PC-9 (cell line): ENCODE data around the gene NRM. TPM values are rescaled to one million over a fixed set of nuclear protein-coding genes. Genes with fewer than 3 reads are reported as not detected.

Experiments used
- BruUV-seq: library from RNA; stranded (reverse); fragments of 400-500 nt; replicated peaks from 2 replicates; lab custom pipeline; 2021; lab: Mats Ljungman, UMichigan
- CTCF ChIA-PET: fragments of 300-600 bp; sonication (Branson Sonifier 250); formaldehyde crosslinking; loops from one replicate; lab custom pipeline; 2022; ENCODE audit warnings: antibody characterized with exemption; lab: Charles Lee
- POLR2A ChIA-PET: fragments of 300-600 bp; sonication (Branson Sonifier 250); formaldehyde crosslinking; loops from one replicate; lab custom pipeline; 2022; ENCODE audit warnings: antibody characterized with exemption; ENCODE audit not compliant: unreplicated experiment; lab: Charles Lee
- DNase-seq, 2 experiments: peaks; one replicate each; pipeline versions ENCODE4 v3.0.0 to v3.0.0-alpha.2; 2015 to 2022; ENCODE audit warnings: mixed read lengths in 1 of 2
- H2AFZ ChIP-seq: fragments of 200-600 bp; sonication (generic); 2 replicates; pipeline ENCODE4 v1.8.1; 2017; ENCODE audit warnings: antibody characterized with exemption
- H3F3A ChIP-seq: fragments of 200-600 bp; sonication (generic); 2 replicates; pipeline ENCODE4 v1.8.1; 2017; ENCODE audit warnings: antibody characterized with exemption, mild to moderate bottlenecking, low read depth; ENCODE audit not compliant: insufficient read depth
- H3K27ac ChIP-seq: fragments of 200-600 bp; sonication (generic); 2 replicates; pipeline ENCODE4 v1.6.1; 2016; ENCODE audit warnings: mixed run types
- H3K27me3 ChIP-seq: fragments of 200-600 bp; sonication (generic); 2 replicates; pipeline ENCODE4 v1.6.1; 2016; ENCODE audit warnings: low read depth, mixed run types; ENCODE audit not compliant: insufficient read depth
- H3K36me3 ChIP-seq: fragments of 200-600 bp; sonication (generic); 2 replicates; pipeline ENCODE4 v1.6.1; 2016; ENCODE audit warnings: low read depth, mixed run types
- H3K4me1 ChIP-seq: fragments of 200-600 bp; sonication (generic); replicated peaks from 2 replicates; pipeline ENCODE4 v1.6.1; 2016; ENCODE audit warnings: mixed run types; ENCODE audit not compliant: insufficient read depth
- H3K4me2 ChIP-seq: fragments of 200-600 bp; sonication (generic); 2 replicates; pipeline ENCODE4 v1.6.1; 2017; ENCODE audit warnings: mixed run types
- H3K4me3 ChIP-seq: fragments of 200-600 bp; sonication (generic); 2 replicates; pipeline ENCODE4 v1.6.1; 2016; ENCODE audit warnings: mixed run types
- H3K79me2 ChIP-seq: fragments of 200-600 bp; sonication (generic); 2 replicates; pipeline ENCODE4 v1.6.1; 2017; ENCODE audit warnings: low read depth, mixed run types
- H3K9me2 ChIP-seq: fragments of 200-600 bp; sonication (generic); 2 replicates; pipeline ENCODE4 v1.8.1; 2017; ENCODE audit warnings: mild to moderate bottlenecking; ENCODE audit not compliant: insufficient read depth
- H3K9me3 ChIP-seq: fragments of 200-600 bp; sonication (generic); 2 replicates; pipeline ENCODE4 v1.8.1; 2016; ENCODE audit warnings: low read depth; ENCODE audit not compliant: insufficient read depth
- H4K20me1 ChIP-seq: fragments of 200-600 bp; sonication (generic); 2 replicates; pipeline ENCODE4 v1.8.1; 2017; ENCODE audit not compliant: insufficient read depth
- EZH2 ChIP-seq: fragments of 200-600 bp; sonication (generic); IDR thresholded peaks from 2 replicates; pipeline ENCODE4 v1.8.0; 2017; ENCODE audit warnings: antibody characterized with exemption, low read depth
- intact Hi-C: fragments of 100-400 bp; cut with micrococcal nuclease; formaldehyde crosslinking; loops from one replicate; pipeline ENCODE4 v1.10.0; 2022; ENCODE audit not compliant: unreplicated experiment
- total RNA-seq: library from RNA; stranded (reverse); gene quantifications from 2 replicates; pipeline ENCODE4 v1.2.3, GENCODE V29; 2021
- TF ChIP-seq, protein P1 (sequence below): fragments of 200-600 bp; sonication (generic); conservative IDR thresholded peaks from 2 replicates; pipeline ENCODE4 v1.6.1; 2017; ENCODE audit warnings: mixed run types, antibody characterized with exemption, mild to moderate bottlenecking, moderate library complexity

The NRM gene
- total RNA-seq, 1 experiment from 2014 or later, result 38.3 TPM

DNA sequence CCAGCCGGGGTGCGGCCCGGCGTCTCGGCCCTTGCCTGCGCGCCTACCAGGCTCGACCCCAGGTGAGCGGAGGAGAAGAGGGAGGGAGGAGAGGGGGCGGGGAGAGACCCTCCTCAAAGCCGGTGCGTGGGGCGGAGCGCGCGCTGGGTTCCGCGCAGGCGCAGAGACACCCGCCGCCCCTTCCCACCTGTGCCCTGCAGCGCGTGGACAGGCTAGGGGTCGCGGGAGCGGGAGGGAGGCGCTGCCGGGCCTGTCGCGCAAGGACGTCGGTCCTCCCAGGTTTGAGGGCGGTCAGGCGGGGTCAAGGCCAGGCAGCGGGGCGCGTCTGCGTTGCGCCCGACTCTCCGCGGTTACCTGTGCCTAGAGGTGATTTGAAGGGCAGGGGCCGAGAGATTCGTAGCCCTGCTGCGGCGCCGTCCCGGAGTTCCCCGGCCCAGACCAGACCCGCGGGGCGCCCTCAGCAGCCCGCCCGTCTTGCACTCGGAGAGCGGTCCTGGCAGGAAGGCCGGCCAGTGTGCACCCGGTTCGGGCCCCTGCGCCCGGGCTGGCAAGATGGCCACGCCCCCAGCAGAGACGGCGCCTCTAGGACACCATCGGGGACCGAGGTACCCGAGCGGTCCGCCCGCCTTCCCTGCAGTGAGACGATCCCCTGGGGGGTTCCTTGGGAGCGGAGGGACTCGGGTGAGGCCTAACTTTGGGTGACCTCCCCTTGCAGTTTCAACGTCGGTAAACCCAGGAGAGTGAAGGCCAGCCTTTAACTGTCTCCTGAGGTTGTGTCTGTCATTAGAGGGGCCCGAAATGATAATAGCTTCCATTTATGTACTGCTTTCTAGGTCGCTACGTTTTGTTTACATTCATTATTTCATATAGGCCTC, 43.3 kb downstream of the NRM start:
- H3K36me3 ChIP-seq, result peaks cover 10% of the 10 kb centered on the region; the same call in 1 of the 2 replicates
- H3F3A ChIP-seq, result peaks cover 23% of the 10 kb centered on the region; the same call in 1 of the 2 replicates
- H2AFZ ChIP-seq, result peak overlapping the region; percentile 98
- H3K27me3 ChIP-seq, result no peaks in the 10 kb centered on the region
- no peak for TF ChIP-seq EZH2
- TF ChIP-seq, protein P1, sequence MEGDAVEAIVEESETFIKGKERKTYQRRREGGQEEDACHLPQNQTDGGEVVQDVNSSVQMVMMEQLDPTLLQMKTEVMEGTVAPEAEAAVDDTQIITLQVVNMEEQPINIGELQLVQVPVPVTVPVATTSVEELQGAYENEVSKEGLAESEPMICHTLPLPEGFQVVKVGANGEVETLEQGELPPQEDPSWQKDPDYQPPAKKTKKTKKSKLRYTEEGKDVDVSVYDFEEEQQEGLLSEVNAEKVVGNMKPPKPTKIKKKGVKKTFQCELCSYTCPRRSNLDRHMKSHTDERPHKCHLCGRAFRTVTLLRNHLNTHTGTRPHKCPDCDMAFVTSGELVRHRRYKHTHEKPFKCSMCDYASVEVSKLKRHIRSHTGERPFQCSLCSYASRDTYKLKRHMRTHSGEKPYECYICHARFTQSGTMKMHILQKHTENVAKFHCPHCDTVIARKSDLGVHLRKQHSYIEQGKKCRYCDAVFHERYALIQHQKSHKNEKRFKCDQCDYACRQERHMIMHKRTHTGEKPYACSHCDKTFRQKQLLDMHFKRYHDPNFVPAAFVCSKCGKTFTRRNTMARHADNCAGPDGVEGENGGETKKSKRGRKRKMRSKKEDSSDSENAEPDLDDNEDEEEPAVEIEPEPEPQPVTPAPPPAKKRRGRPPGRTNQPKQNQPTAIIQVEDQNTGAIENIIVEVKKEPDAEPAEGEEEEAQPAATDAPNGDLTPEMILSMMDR, result no peak
- ChIA-PET CTCF (no interaction called here), POLR2A (interaction anchor here (0.7 to 0.9 kb wide), 2 partner anchors 57 to 91 kb away, joined by 3 to 5 read pairs; no protein-coding TSS in a partner anchor)
- H3K9me2 ChIP-seq, result no peaks in the 10 kb centered on the region
- peak overlapping the region; percentile 39; the same call in 1 of the 2 replicates for H3K27ac ChIP-seq
- H3K9me3 ChIP-seq, result no peaks in the 10 kb centered on the region
- H3K4me1 ChIP-seq, result peaks cover 8% of the 10 kb centered on the region
- peaks cover 31% of the 10 kb centered on the region for H3K79me2 ChIP-seq
- intact Hi-C loops, result no loop called here
- peak; percentile 43 to 78 for DNase-seq
- BruUV-seq, result TSS peak; percentile 41
- peak overlapping the region; percentile 91 for H3K4me3 ChIP-seq
- peaks cover 4% of the 10 kb centered on the region; the same call in 1 of the 2 replicates for H4K20me1 ChIP-seq
- H3K4me2 ChIP-seq, result peak overlapping the region; percentile 96

DNA sequence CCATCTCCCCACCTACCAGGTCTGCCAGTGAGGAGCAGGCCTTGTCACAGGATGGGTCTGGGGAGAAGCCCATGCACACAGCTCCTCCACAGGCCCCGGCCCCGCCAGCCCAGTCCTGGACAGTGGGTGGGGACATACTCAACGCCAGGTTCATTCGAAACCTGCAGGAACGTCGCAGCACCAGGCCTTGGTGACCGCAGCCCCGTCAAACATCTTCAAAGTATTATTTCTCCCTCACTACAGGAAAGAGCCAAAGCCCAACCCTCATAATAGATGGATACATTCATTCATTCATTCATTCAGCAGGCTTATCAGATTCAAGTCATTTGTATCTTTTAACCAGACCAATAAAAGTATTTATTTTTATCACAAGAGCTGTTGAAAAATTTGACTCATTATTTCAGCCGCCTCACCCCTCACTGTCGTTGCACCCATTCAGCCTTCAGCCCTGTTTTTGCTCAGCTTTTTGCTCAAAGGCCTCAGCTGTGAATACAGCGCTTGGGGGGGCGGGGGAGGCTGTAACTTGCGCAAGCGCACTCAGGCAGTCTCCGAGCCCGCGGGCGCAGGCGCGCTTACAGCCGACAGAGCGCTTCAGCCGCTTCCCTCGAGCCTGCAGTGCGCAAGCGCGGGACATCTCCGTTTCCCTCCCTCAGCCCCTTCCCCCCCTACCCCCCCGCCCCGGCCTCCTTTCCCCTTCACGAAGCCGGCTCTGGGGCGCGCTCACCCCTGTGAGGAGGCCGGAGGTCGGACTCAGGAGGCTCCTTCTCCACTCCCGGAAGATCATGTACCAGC, 44.1 kb downstream of the NRM start, which contains the start of gene C6orf136:
TSS of gene C6orf136 (plus strand) at position 684 of the 792 bp plus-strand sequence. CDS start at position 783, 99 bp downstream.
- H3K9me2 ChIP-seq, result no peaks in the 10 kb centered on the region
- TSS peak; percentile 49 for BruUV-seq
- ChIA-PET CTCF (interaction anchor here (0.6 kb wide), 1 partner anchor 29 kb away, joined by 4 read pairs; the partner anchor contains the start of gene PPP1R10), POLR2A (interaction anchor here (0.7 to 0.9 kb wide), 2 partner anchors 8 to 90 kb away, joined by 4 to 5 read pairs; no protein-coding TSS in a partner anchor)
- peak within 1 kb of the TSS; percentile 98 for H2AFZ ChIP-seq
- peaks cover 31% of the 10 kb centered on the region for H3K79me2 ChIP-seq
- DNase-seq, result peak; percentile 80 to 91
- peaks cover 8% of the 10 kb centered on the region for H3K4me1 ChIP-seq
- H3K27ac ChIP-seq, result peak within 1 kb of the TSS; percentile 39; the same call in 1 of the 2 replicates
- H3K4me2 ChIP-seq, result peak within 1 kb of the TSS; percentile 96
- intact Hi-C loops, result no loop called here
- H3K36me3 ChIP-seq, result peaks cover 7% of the 10 kb centered on the region; the same call in 1 of the 2 replicates
- no peaks in the 10 kb centered on the region for H3K27me3 ChIP-seq
- peak within 1 kb of the TSS; percentile 91 for H3K4me3 ChIP-seq
- peaks cover 4% of the 10 kb centered on the region; the same call in 1 of the 2 replicates for H4K20me1 ChIP-seq
- H3F3A ChIP-seq, result peaks cover 18% of the 10 kb centered on the region; the same call in 1 of the 2 replicates
- H3K9me3 ChIP-seq, result no peaks in the 10 kb centered on the region
- TF ChIP-seq, protein P1, result no peak
- TF ChIP-seq EZH2, result no peak

GRCh38 chr6:30645989-30646388, 44.8 kb downstream of the NRM start:
- ChIA-PET CTCF (no interaction called here), POLR2A (interaction anchor here (0.7 kb wide), 1 partner anchor 8 kb away, joined by 4 read pairs; no protein-coding TSS in a partner anchor)
- Histone ChIP-seq H3K4me2 (peak overlapping the region; percentile 96), H3K4me1 (peaks cover 8% of the 10 kb centered on the region), H3F3A (peaks cover 13% of the 10 kb centered on the region; the same call in 1 of the 2 replicates), H3K9me3 (no peaks in the 10 kb centered on the region), H3K27ac (no peak overlapping the region), H3K27me3 (no peaks in the 10 kb centered on the region), H3K4me3 (no peak overlapping the region; the same call in 1 of the 2 replicates), H3K9me2 (no peaks in the 10 kb centered on the region), H3K79me2 (peaks cover 31% of the 10 kb centered on the region), H2AFZ (no peak overlapping the region), H4K20me1 (peaks cover 4% of the 10 kb centered on the region), H3K36me3 (peaks cover 4% of the 10 kb centered on the region; the same call in 1 of the 2 replicates)
- BruUV-seq, result no TSS peak
- intact Hi-C loops, result no loop called here
- no peak for TF ChIP-seq EZH2
- TF ChIP-seq, protein P1, result no peak
- DNase-seq, result no peak
